IMR-90 (cell line): ENCODE measurements around the gene SCN10A. TPM values are rescaled to one million over a fixed set of nuclear protein-coding genes. Genes with fewer than 3 reads are reported as not detected.

ENCODE experiments used
- polyA plus RNA-seq, 3 experiments: library from polyadenylated mRNA; depleted of rRNA; stranded (reverse); fragments of >200 nt; gene quantifications; 2 replicates each; pipeline ENCODE4 v1.2.3, GENCODE V29; 2012; ENCODE audit warnings: low replicate concordance in 1 of 3
- total RNA-seq: library from RNA; depleted of rRNA; stranded (reverse); fragments of >200 nt; gene quantifications from 2 replicates; pipeline ENCODE4 v1.2.3, GENCODE V29; 2012; rRNA removed

The SCN10A gene
- total and polyA plus RNA-seq, 2 of the 4 experiments (the other 2 are of a cell fraction): not detected

Other genes starting within 250 kb of the SCN10A start
- gene SCN5A, start 166.5 kb downstream of the SCN10A start, total RNA-seq: 1.7 and 2.0 TPM in 2 replicates
- gene SCN5A, start 166.5 kb downstream of the SCN10A start, polyA plus RNA-seq (2012; rRNA removed): 1.9 and 2.1 TPM in 2 replicates
- under 0.01 TPM in 1 of 2 replicates, not detected in the other for gene SCN11A, start 235.7 kb upstream of the SCN10A start, total RNA-seq
- gene SCN11A, start 235.7 kb upstream of the SCN10A start, polyA plus RNA-seq (2012; rRNA removed): 0.02 TPM in 1 of 2 replicates, not detected in the other
- 41.2 and 68.6 TPM in 2 replicates for gene WDR48, start 235.8 kb upstream of the SCN10A start, total RNA-seq
- gene WDR48, start 235.8 kb upstream of the SCN10A start, polyA plus RNA-seq (2012; rRNA removed): 10.7 and 14.4 TPM in 2 replicates